ENCODE data around the gene GRPEL1. TPM values are rescaled to one million over a fixed set of nuclear protein-coding genes. Genes with fewer than 3 reads are reported as not detected.
A peak's percentile ranks its signal among the peaks of the same experiment; 100 is the strongest.

Gene GRPEL1
- total RNA-seq, 1 experiment from 2014 or later = 19.4 TPM

GRCh38 chr4:7074426-7074825 lies 6.6 kb upstream of the GRPEL1 start:
- Histone ChIP-seq H2AFZ (ENCODE audit: low read length) (no peak overlapping the region), H3K79me2 (ENCODE audit: low read length) (no peaks in the 10 kb centered on the region), H3K9me2 (replicated peaks; ENCODE audit: insufficient read depth, low read length) (no peaks in the 10 kb centered on the region), H3K27me3 (ENCODE audit: low read length) (no peaks in the 10 kb centered on the region), H3K9me3 (ENCODE audit: low read length) (no peaks in the 10 kb centered on the region), H4K20me1 (ENCODE audit: insufficient read depth, low read depth, low read length) (no peaks in the 10 kb centered on the region), H3K4me1 (ENCODE audit: low read length) (peaks cover 4% of the 10 kb centered on the region), H3K36me3 (ENCODE audit: insufficient read depth, low read length) (no peaks in the 10 kb centered on the region), H3K4me3 (ENCODE audit: low read length) (no peak overlapping the region), H3K9ac (ENCODE audit: low read length) (no peak overlapping the region), H3K27ac (ENCODE audit: low read length) (no peak overlapping the region), H3K4me2 (ENCODE audit: low read depth, low read length, poor library complexity, severe bottlenecking) (no peak overlapping the region)
- no peak for DNase-seq

- DNase-seq = peak; percentile 83
- H3K4me2 ChIP-seq (ENCODE audit: low read depth, low read length, poor library complexity, severe bottlenecking) = no peak overlapping the region
- H2AFZ ChIP-seq (ENCODE audit: low read length) = no peak overlapping the region
These were observed 5.9 kb upstream of the GRPEL1 start for GRCh38 chr4:7073526-7074390.

GRCh38 chr4:7073059-7073458 lies 5.2 kb upstream of the GRPEL1 start:
- H3K27ac ChIP-seq (ENCODE audit: low read length) = no peak overlapping the region
- no peak overlapping the region for H3K9ac ChIP-seq (ENCODE audit: low read length)
- H4K20me1 ChIP-seq (ENCODE audit: insufficient read depth, low read depth, low read length) = no peaks in the 10 kb centered on the region
- no peaks in the 10 kb centered on the region for H3K79me2 ChIP-seq (ENCODE audit: low read length)
- H3K9me3 ChIP-seq (ENCODE audit: low read length) = no peaks in the 10 kb centered on the region
- no peak overlapping the region for H2AFZ ChIP-seq (ENCODE audit: low read length)
- H3K36me3 ChIP-seq (ENCODE audit: insufficient read depth, low read length) = no peaks in the 10 kb centered on the region
- no peak overlapping the region for H3K4me3 ChIP-seq (ENCODE audit: low read length)
- H3K4me2 ChIP-seq (ENCODE audit: low read depth, low read length, poor library complexity, severe bottlenecking) = no peak overlapping the region
- no peaks in the 10 kb centered on the region for H3K9me2 ChIP-seq (replicated peaks; ENCODE audit: insufficient read depth, low read length)
- no peak for DNase-seq
- no peaks in the 10 kb centered on the region for H3K27me3 ChIP-seq (ENCODE audit: low read length)
- peaks cover 11% of the 10 kb centered on the region for H3K4me1 ChIP-seq (ENCODE audit: low read length)

More at GRCh38 chr4:7073526-7074390, 5.9 kb upstream of the GRPEL1 start:
- Histone ChIP-seq H3K27ac (ENCODE audit: low read length) (no peak overlapping the region), H3K27me3 (ENCODE audit: low read length) (no peaks in the 10 kb centered on the region), H3K9me3 (ENCODE audit: low read length) (no peaks in the 10 kb centered on the region), H3K4me1 (ENCODE audit: low read length) (peaks cover 9% of the 10 kb centered on the region), H4K20me1 (ENCODE audit: insufficient read depth, low read depth, low read length) (no peaks in the 10 kb centered on the region), H3K36me3 (ENCODE audit: insufficient read depth, low read length) (no peaks in the 10 kb centered on the region), H3K4me3 (ENCODE audit: low read length) (no peak overlapping the region), H3K9me2 (replicated peaks; ENCODE audit: insufficient read depth, low read length) (no peaks in the 10 kb centered on the region), H3K79me2 (ENCODE audit: low read length) (no peaks in the 10 kb centered on the region), H3K9ac (ENCODE audit: low read length) (no peak overlapping the region)

- 0 out of 2 replicates have a peak overlapping the region, but pooled peaks have one; percentile 44 for H3K9ac ChIP-seq (ENCODE audit: low read length)
- H2AFZ ChIP-seq (ENCODE audit: low read length) = no peak overlapping the region
These were observed 3.1 kb upstream of the GRPEL1 start for GRCh38 chr4:7070729-7071511.

GRCh38 chr4:7068883-7069282 lies 1.0 kb upstream of the GRPEL1 start:
- Histone ChIP-seq H3K27me3 (ENCODE audit: low read length) (no peaks in the 10 kb centered on the region), H3K4me2 (ENCODE audit: low read depth, low read length, poor library complexity, severe bottlenecking) (peak overlapping the region; percentile 98), H3K9me3 (ENCODE audit: low read length) (no peaks in the 10 kb centered on the region), H3K36me3 (ENCODE audit: insufficient read depth, low read length) (peaks cover 9% of the 10 kb centered on the region; the same call in 1 of the 2 replicates), H3K27ac (ENCODE audit: low read length) (no peak overlapping the region), H2AFZ (ENCODE audit: low read length) (peak overlapping the region; percentile 94), H3K4me3 (ENCODE audit: low read length) (peak overlapping the region; percentile 84), H3K4me1 (ENCODE audit: low read length) (peaks cover 25% of the 10 kb centered on the region), H3K79me2 (ENCODE audit: low read length) (peaks cover 38% of the 10 kb centered on the region), H3K9ac (ENCODE audit: low read length) (peak overlapping the region; percentile 86), H3K9me2 (replicated peaks; ENCODE audit: insufficient read depth, low read length) (no peaks in the 10 kb centered on the region), H4K20me1 (ENCODE audit: insufficient read depth, low read depth, low read length) (peaks cover 24% of the 10 kb centered on the region)
- DNase-seq = peak; percentile 53

More at GRCh38 chr4:7070729-7071511, 3.1 kb upstream of the GRPEL1 start:
- Histone ChIP-seq H3K9me2 (replicated peaks; ENCODE audit: insufficient read depth, low read length) (no peaks in the 10 kb centered on the region), H3K9me3 (ENCODE audit: low read length) (no peaks in the 10 kb centered on the region), H3K27me3 (ENCODE audit: low read length) (no peaks in the 10 kb centered on the region), H3K4me3 (ENCODE audit: low read length) (no peak overlapping the region), H4K20me1 (ENCODE audit: insufficient read depth, low read depth, low read length) (peaks cover 11% of the 10 kb centered on the region), H3K4me2 (ENCODE audit: low read depth, low read length, poor library complexity, severe bottlenecking) (peak overlapping the region; percentile 56), H3K36me3 (ENCODE audit: insufficient read depth, low read length) (no peaks in the 10 kb centered on the region), H3K4me1 (ENCODE audit: low read length) (peaks cover 22% of the 10 kb centered on the region), H3K27ac (ENCODE audit: low read length) (no peak overlapping the region), H3K79me2 (ENCODE audit: low read length) (peaks cover 19% of the 10 kb centered on the region)
- DNase-seq = peak; percentile 94

- Histone ChIP-seq H3K9me2 (replicated peaks; ENCODE audit: insufficient read depth, low read length) (no peaks in the 10 kb centered on the region), H3K79me2 (ENCODE audit: low read length) (peaks cover 43% of the 10 kb centered on the region), H3K4me3 (ENCODE audit: low read length) (peak overlapping the region; percentile 84), H3K4me2 (ENCODE audit: low read depth, low read length, poor library complexity, severe bottlenecking) (peak overlapping the region; percentile 98), H3K9ac (ENCODE audit: low read length) (peak overlapping the region; percentile 86), H3K36me3 (ENCODE audit: insufficient read depth, low read length) (peaks cover 14% of the 10 kb centered on the region; the same call in 1 of the 2 replicates), H2AFZ (ENCODE audit: low read length) (peak overlapping the region; percentile 94), H3K4me1 (ENCODE audit: low read length) (peaks cover 25% of the 10 kb centered on the region), H4K20me1 (ENCODE audit: insufficient read depth, low read depth, low read length) (peaks cover 28% of the 10 kb centered on the region), H3K27me3 (ENCODE audit: low read length) (no peaks in the 10 kb centered on the region), H3K27ac (ENCODE audit: low read length) (peak overlapping the region; percentile 39; the same call in 1 of the 2 replicates), H3K9me3 (ENCODE audit: low read length) (no peaks in the 10 kb centered on the region)
- DNase-seq = no peak
These were observed 497 bp upstream of the GRPEL1 start for GRCh38 chr4:7068279-7068842.

GRCh38 chr4:7067126-7067451 lies 775 bp downstream of the GRPEL1 start:
- H4K20me1 ChIP-seq (ENCODE audit: insufficient read depth, low read depth, low read length) = peaks cover 28% of the 10 kb centered on the region
- H3K4me1 ChIP-seq (ENCODE audit: low read length) = peaks cover 25% of the 10 kb centered on the region
- H3K9me3 ChIP-seq (ENCODE audit: low read length) = no peaks in the 10 kb centered on the region
- H3K36me3 ChIP-seq (ENCODE audit: insufficient read depth, low read length) = peaks cover 20% of the 10 kb centered on the region; the same call in 1 of the 2 replicates
- H3K9ac ChIP-seq (ENCODE audit: low read length) = peak overlapping the region; percentile 88
- peak overlapping the region; percentile 6; the same call in 1 of the 2 replicates for H3K27ac ChIP-seq (ENCODE audit: low read length)
- peak overlapping the region; percentile 86 for H3K4me2 ChIP-seq (ENCODE audit: low read depth, low read length, poor library complexity, severe bottlenecking)
- DNase-seq = peak; percentile 46
- no peaks in the 10 kb centered on the region for H3K9me2 ChIP-seq (replicated peaks; ENCODE audit: insufficient read depth, low read length)
- no peak overlapping the region for H2AFZ ChIP-seq (ENCODE audit: low read length)
- no peaks in the 10 kb centered on the region for H3K27me3 ChIP-seq (ENCODE audit: low read length)
- H3K4me3 ChIP-seq (ENCODE audit: low read length) = peak overlapping the region; percentile 84
- peaks cover 43% of the 10 kb centered on the region for H3K79me2 ChIP-seq (ENCODE audit: low read length)

GRCh38 chr4:7066493-7066892 lies 1.4 kb downstream of the GRPEL1 start:
- Histone ChIP-seq H4K20me1 (ENCODE audit: insufficient read depth, low read depth, low read length) (peaks cover 32% of the 10 kb centered on the region), H3K9me3 (ENCODE audit: low read length) (no peaks in the 10 kb centered on the region), H3K9me2 (replicated peaks; ENCODE audit: insufficient read depth, low read length) (no peaks in the 10 kb centered on the region), H3K4me2 (ENCODE audit: low read depth, low read length, poor library complexity, severe bottlenecking) (peak overlapping the region; percentile 86), H2AFZ (ENCODE audit: low read length) (no peak overlapping the region), H3K36me3 (ENCODE audit: insufficient read depth, low read length) (peaks cover 26% of the 10 kb centered on the region; the same call in 1 of the 2 replicates), H3K4me1 (ENCODE audit: low read length) (peaks cover 25% of the 10 kb centered on the region), H3K27ac (ENCODE audit: low read length) (no peak overlapping the region), H3K9ac (ENCODE audit: low read length) (peak overlapping the region; percentile 88), H3K4me3 (ENCODE audit: low read length) (peak overlapping the region; percentile 84), H3K27me3 (ENCODE audit: low read length) (no peaks in the 10 kb centered on the region), H3K79me2 (ENCODE audit: low read length) (peaks cover 43% of the 10 kb centered on the region)
- no peak for DNase-seq
